Stimulated activated CD4-positive, alpha-beta T cell treated with anti-CD3 and anti-CD28 coated beads, Interleukin-1b, Interleukin-23, amount 100 ng/mL, for 24 hours (primary cell): ENCODE measurements around the gene DNAJB6.

Experiments used
- DNase-seq, 4 experiments: peaks; one replicate each; pipeline ENCODE4 v3.0.0-alpha.2; 2020; ENCODE audit warnings: low read depth in 4 of 4, low spot score in 1 of 4

DNAJB6 gene

GRCh38 chr7:157407512-157408257 lies 70.9 kb downstream of the DNAJB6 start:
- no peak for DNase-seq

- DNase-seq, result no peak
Observed at GRCh38 chr7:157408258-157409101, 71.7 kb downstream of the DNAJB6 start.

- no peak for DNase-seq
Observed at GRCh38 chr7:157409149-157409752, 72.4 kb downstream of the DNAJB6 start.

- DNase-seq, result no peak
Observed at GRCh38 chr7:157409753-157410727, 73.2 kb downstream of the DNAJB6 start.

- no peak for DNase-seq
Observed at GRCh38 chr7:157410831-157411556, 74.2 kb downstream of the DNAJB6 start.

GRCh38 chr7:157411580-157411979 lies 74.8 kb downstream of the DNAJB6 start:
- peak; percentile 13 to 30 (median 17) for DNase-seq

GRCh38 chr7:157412021-157412443 lies 75.2 kb downstream of the DNAJB6 start:
- peak in 3 of 4 experiments; percentile 23 to 34 (median 34) for DNase-seq

GRCh38 chr7:157412491-157413180 lies 75.8 kb downstream of the DNAJB6 start:
- DNase-seq, result no peak

GRCh38 chr7:157413881-157414701 lies 77.3 kb downstream of the DNAJB6 start:
- DNase-seq, result no peak

- no peak for DNase-seq
Observed at GRCh38 chr7:157414702-157415096, 77.9 kb downstream of the DNAJB6 start.

- DNase-seq, result no peak
Observed at GRCh38 chr7:157415486-157415885, 78.7 kb downstream of the DNAJB6 start.

- DNase-seq, result no peak
Observed at GRCh38 chr7:157416011-157416410, 79.2 kb downstream of the DNAJB6 start.

- no peak for DNase-seq
Observed at GRCh38 chr7:157418204-157419034, 81.6 kb downstream of the DNAJB6 start.

GRCh38 chr7:157419035-157419293 lies 82.2 kb downstream of the DNAJB6 start:
- no peak for DNase-seq

- DNase-seq, result no peak
Observed at GRCh38 chr7:157422279-157422678, 85.5 kb downstream of the DNAJB6 start.

- DNase-seq, result no peak
Observed at GRCh38 chr7:157423348-157423747, 86.5 kb downstream of the DNAJB6 start.

- DNase-seq, result no peak
Observed at GRCh38 chr7:157423886-157424565, 87.2 kb downstream of the DNAJB6 start.
